Upper lobe of right lung (tissue), 1 donor: ENCODE data around the gene OSBPL2. TPM values are rescaled to one million over a fixed set of nuclear protein-coding genes. Genes with fewer than 3 reads are reported as not detected.

ENCODE experiments used
- ATAC-seq: fragments of 200-7000 bp; cut with Tn5 transposase; one replicate; pipeline ENCODE4 v1.9.1; 2020; ENCODE audit warnings: mild to moderate bottlenecking, moderate library complexity
- DNase-seq: peaks from one replicate; pipeline ENCODE4 v3.0.0-alpha.2; 2020
- H3K27ac ChIP-seq: fragments of 200-600 bp; one replicate; pipeline ENCODE4 v1.8.0; 2022
- H3K27me3 ChIP-seq: fragments of 200-600 bp; one replicate; pipeline ENCODE4 v1.8.0; 2022; ENCODE audit warnings: mild to moderate bottlenecking
- H3K36me3 ChIP-seq: fragments of 200-600 bp; one replicate; pipeline ENCODE4 v1.8.0; 2022
- H3K4me1 ChIP-seq: fragments of 200-600 bp; one replicate; pipeline ENCODE4 v1.8.0; 2022
- H3K4me3 ChIP-seq: fragments of 200-600 bp; one replicate; pipeline ENCODE4 v1.8.0; 2022; ENCODE audit warnings: mild to moderate bottlenecking
- H3K9me3 ChIP-seq: fragments of 200-600 bp; one replicate; pipeline ENCODE4 v1.8.0; 2022
- CTCF ChIP-seq: fragments of 200-600 bp; IDR thresholded peaks from one replicate; pipeline ENCODE4 v1.8.0; 2022; ENCODE audit warnings: antibody characterized with exemption
- intact Hi-C: fragments of 100-400 bp; cut with DNase I; formaldehyde crosslinking; loops from one replicate; pipeline ENCODE4 v1.11.0; 2022
- total RNA-seq: library from RNA; stranded (reverse); fragmentation: NEBNext Ultra II Directional; extraction: Animal tissue kit (Norgen Biotek cat#: 25700); gene quantifications from one replicate; pipeline ENCODE4 v1.2.1, GENCODE V29; 2021
- donor health status: DM: no; HTN: yes; CAD: no; lungs with severe emphysema.

Gene OSBPL2
- total RNA-seq, 1 donor from 2014 or later: 52.3 TPM

- Histone ChIP-seq H3K4me3 (no peak overlapping the region), H3K27me3 (no peaks in the 10 kb centered on the region), H3K36me3 (peaks cover 67% of the 10 kb centered on the region), H3K9me3 (no peaks in the 10 kb centered on the region), H3K4me1 (peaks cover 22% of the 10 kb centered on the region), H3K27ac (no peak overlapping the region)
- intact Hi-C loops: no loop called here
- ATAC-seq (no peak), DNase-seq (no peak)
- TF ChIP-seq CTCF: no peak
Observed at GRCh38 chr20:62306414-62307187, 68.3 kb downstream of the OSBPL2 start.

- H3K4me3 ChIP-seq: no peak overlapping the region
- DNase-seq (no peak), ATAC-seq (no peak)
- intact Hi-C loops: no loop called here
- no peaks in the 10 kb centered on the region for H3K9me3 ChIP-seq
- no peak for TF ChIP-seq CTCF
- no peak overlapping the region for H3K27ac ChIP-seq
- no peaks in the 10 kb centered on the region for H3K27me3 ChIP-seq
- peaks cover 74% of the 10 kb centered on the region for H3K36me3 ChIP-seq
- H3K4me1 ChIP-seq: peaks cover 22% of the 10 kb centered on the region
Observed at GRCh38 chr20:62307226-62308101, 69.1 kb downstream of the OSBPL2 start.

GRCh38 chr20:62308102-62308822 lies 69.9 kb downstream of the OSBPL2 start:
- Histone ChIP-seq H3K27me3 (no peaks in the 10 kb centered on the region), H3K9me3 (no peaks in the 10 kb centered on the region), H3K4me1 (peaks cover 22% of the 10 kb centered on the region), H3K4me3 (no peak overlapping the region), H3K36me3 (peaks cover 81% of the 10 kb centered on the region), H3K27ac (no peak overlapping the region)
- TF ChIP-seq CTCF: no peak
- intact Hi-C loops: no loop called here
- no peak for ATAC-seq
- DNase-seq: no peak

GRCh38 chr20:62309198-62309944 lies 71.0 kb downstream of the OSBPL2 start:
- no peak for TF ChIP-seq CTCF
- no peak for ATAC-seq
- intact Hi-C loops: no loop called here
- DNase-seq: no peak
- no peaks in the 10 kb centered on the region for H3K27me3 ChIP-seq
- H3K27ac ChIP-seq: no peak overlapping the region
- H3K4me1 ChIP-seq: peaks cover 13% of the 10 kb centered on the region
- no peaks in the 10 kb centered on the region for H3K9me3 ChIP-seq
- H3K4me3 ChIP-seq: no peak overlapping the region
- H3K36me3 ChIP-seq: peaks cover 86% of the 10 kb centered on the region
